GM19395 (cell line): ENCODE measurements around the gene CSF1.
A peak's percentile ranks its signal among the peaks of the same experiment; 100 is the strongest.

Experiments used
- ATAC-seq: cut with Tn5 transposase; IDR thresholded peaks from one replicate; pipeline ENCODE4 v1.9.1; 2021; ENCODE audit warnings: mild to moderate bottlenecking, moderate library complexity; ENCODE audit not compliant: unreplicated experiment

CSF1 gene

GRCh38 chr1:109901141-109901523, 9.5 kb upstream of the CSF1 start:
- ATAC-seq, result no peak

DNA sequence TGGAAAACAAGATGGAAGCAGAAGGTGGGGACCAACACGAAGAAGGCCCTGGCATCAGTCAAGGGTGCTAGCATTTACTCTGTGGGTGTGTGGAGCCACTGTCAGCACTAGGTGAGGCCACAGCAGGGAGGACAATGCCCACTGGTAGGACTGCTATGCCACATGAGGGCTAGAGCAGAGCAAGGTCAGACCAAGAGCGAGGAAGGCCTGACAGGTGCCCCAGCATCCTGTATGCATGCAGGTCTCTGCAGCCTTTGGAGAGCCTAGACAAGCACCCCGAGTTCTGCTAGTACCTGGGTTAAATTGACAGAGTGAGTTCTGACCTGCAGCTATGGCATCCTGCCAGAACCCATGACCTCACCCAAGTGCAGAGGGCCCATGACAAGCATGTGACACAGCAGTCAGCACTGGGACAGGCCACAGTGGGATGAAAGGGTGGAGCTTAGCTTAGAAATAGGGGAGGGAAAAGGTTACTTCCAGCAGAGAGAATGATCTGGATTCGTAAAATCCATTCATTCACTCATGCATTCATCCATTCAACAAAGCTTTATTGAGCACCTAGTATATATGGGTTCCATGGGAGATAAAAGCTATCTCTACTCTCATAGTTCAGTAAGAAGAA, 9.0 kb upstream of the CSF1 start:
- no peak for ATAC-seq

- no peak for ATAC-seq
Measured at GRCh38 chr1:109902204-109902985, 8.3 kb upstream of the CSF1 start.

DNA sequence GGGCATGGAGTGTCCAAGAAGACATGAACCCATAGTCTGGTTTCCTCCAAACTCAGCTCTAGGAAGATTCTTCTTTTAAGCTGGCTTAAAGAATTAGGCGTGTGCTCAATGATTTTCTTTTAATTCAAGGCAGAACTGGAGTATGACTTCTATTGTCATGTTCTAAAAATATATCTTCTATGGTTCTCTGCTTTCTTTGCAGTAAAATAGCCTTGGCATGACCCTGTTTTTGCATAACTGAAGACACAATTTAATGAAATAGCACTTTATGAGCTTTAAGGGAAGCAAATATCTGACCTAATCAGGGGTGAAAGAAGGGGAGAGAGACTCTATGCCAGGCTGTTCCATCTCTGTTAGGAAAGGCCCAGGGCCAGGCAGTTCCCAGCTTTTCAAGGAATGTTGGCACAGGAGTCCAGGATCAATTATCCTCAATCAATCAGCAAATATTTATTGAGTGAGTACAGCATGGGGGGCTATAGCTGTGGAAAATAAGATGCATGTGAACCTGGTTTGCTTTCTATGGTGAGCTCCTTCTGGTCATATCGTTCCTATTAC, 7.2 kb upstream of the CSF1 start:
- ATAC-seq, result no peak

- no peak for ATAC-seq
Measured at GRCh38 chr1:109904105-109904817, 6.4 kb upstream of the CSF1 start.

DNA sequence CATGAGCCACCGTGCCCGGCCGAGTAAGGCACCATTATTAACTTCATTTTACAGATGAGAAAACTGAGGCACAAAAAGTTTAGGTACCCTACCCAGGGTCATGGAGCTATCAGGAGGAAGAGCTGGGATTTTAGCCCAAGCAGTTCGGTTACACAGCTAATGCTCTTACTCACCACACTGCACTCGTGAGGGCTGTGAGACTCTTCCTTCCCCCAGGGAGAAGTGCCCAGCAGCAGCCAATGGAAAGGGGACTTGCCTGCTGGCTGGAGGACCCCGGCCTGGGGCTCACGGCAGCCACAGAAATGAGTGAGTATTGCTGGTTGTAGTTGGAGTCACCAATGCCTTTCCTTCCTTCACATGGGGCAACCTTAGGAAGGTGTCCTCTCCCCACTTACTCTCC, 5.2 kb upstream of the CSF1 start:
- no peak for ATAC-seq

GRCh38 chr1:109906160-109906838, 4.3 kb upstream of the CSF1 start:
- ATAC-seq, result peak; percentile 93

- ATAC-seq, result no peak
Measured at GRCh38 chr1:109906839-109907180, 3.8 kb upstream of the CSF1 start.

GRCh38 chr1:109907190-109907774, 3.4 kb upstream of the CSF1 start:
- no peak for ATAC-seq

- ATAC-seq, result no peak
Measured at GRCh38 chr1:109908836-109909235, 1.8 kb upstream of the CSF1 start.

DNA sequence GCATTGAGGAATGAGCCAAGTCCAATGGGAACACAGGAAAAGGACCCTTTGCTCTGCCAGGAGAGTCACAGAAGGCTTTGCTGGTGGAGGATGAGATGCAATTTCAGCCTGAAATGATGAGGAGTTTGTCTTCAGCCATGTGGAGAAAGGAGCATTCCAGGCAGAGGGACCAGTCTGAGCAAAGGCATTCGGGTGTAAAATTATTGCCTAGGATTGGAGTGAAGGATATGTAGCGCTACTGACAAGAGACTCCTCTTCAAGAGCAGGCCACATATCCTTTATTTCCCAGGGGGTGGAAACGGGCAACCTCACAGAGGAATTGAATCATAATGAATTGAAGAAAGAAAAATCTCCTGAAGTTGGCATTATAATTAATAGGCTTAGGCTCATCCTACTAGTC, 1.1 kb upstream of the CSF1 start:
- no peak for ATAC-seq

GRCh38 chr1:109910963-109911798, 532 bp downstream of the CSF1 start:
- no peak for ATAC-seq

DNA sequence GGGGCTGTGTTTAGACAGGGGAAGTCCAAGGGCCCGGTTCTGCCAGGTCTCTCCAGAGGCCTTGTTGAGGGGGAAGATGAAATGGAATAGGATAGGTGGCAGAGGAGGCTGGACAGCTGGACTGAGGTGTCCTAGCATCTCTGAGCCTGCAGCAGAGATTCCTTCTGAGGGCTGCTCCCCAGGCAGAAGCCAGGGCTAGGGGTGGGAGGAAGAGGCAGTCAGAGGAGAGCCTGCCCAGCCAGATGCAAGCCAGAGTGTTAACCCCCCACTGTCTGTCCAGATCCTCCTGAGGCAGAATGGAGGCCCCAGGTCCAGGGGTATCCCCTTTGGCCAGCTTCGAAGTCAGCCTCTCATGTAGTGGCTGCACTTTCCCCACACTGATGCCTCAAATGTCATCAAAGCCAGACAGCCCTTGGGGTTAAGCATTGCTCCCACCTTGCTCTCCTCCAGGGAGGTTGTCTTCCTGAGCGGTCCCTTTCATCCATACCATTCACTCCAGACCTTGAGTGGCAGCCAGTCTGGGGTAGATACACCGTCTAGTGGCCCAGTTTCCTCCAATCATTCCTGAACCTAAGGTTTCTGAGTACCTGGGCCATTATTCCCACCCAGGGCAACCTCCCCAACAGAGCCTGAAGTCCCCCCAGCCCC, 1.7 kb downstream of the CSF1 start:
- no peak for ATAC-seq

- no peak for ATAC-seq
Measured at GRCh38 chr1:109912873-109913272, 2.2 kb downstream of the CSF1 start.

- no peak for ATAC-seq
Measured at GRCh38 chr1:109913360-109913879, 2.8 kb downstream of the CSF1 start.

DNA sequence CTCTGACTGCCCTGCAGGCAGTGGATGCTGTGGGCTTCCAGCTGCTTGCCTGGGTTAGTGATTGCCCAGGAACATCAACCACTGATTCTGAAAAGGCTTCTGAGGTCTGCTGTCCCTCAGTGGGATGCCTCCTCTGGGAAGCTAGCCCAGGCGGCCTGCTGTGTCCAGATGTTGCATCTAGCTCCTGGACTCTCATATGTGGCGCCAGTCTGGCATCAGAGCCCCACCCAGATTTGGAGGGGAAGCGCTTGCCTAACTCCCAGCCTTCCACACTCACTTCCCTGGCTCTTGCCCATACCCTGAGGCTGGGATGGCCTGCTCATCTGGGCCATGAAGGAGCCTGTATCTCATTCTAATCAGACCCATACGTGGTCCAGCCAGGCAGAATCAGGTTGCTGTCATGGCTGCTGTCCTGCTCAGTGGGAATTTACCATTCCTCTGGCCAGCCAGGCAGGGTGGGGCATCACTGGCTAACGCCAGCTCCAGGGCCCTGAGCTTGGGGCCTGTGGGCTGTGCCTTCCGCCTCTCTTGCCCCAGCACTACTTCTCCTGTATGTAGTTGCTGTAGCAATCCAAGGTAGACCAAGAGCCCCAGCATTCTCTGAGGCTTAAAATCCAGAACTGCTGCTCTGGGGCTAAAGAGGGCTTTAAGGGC, 4.1 kb downstream of the CSF1 start:
- ATAC-seq, result no peak

DNA sequence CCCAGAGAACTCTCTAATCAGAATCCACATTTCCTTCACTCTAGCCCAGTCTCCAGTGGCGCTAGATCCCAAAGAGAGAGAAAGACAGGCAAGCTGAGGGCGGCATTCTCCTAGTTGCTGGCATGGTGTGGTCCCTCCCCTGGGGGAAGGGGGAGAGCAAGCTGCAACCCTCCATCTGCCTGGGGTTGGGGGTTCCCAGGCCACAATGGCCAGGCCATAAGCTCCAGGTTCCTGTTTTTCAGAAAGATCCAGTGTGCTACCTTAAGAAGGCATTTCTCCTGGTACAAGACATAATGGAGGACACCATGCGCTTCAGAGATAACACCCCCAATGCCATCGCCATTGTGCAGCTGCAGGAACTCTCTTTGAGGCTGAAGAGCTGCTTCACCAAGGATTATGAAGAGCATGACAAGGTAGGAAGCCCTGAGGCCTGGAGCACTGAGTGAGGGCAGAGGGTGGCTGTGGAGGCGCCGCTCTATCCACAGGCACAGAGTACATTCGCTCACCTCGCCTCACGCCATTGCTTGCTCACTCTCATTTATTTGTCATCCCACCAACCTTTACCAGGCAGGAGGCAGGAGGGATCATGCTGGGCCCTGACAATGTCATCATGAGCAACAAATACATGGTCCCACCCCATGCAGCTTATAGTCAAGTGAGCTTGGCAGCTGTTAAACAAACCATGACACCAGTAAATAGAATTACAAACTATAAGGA, 6.6 kb downstream of the CSF1 start:
- ATAC-seq, result no peak
